Neuron (in vitro differentiated cells): ENCODE results near the gene DAB1.

Source experiments
- H2AFZ ChIP-seq: one replicate; pipeline ENCODE4 v1.6.1; 2013; ENCODE audit warnings: low read depth, mild to moderate bottlenecking, inconsistent platforms, low read length, moderate library complexity
- H3K27me3 ChIP-seq: one replicate; pipeline ENCODE4 v1.6.1; 2013; ENCODE audit warnings: low read length; ENCODE audit not compliant: insufficient read depth
- H3K36me3 ChIP-seq: one replicate; pipeline ENCODE4 v1.6.1; 2013; ENCODE audit warnings: low read length; ENCODE audit not compliant: insufficient read depth
- H3K4me1 ChIP-seq: one replicate; pipeline ENCODE4 v1.6.1; 2013; ENCODE audit warnings: low read length; ENCODE audit not compliant: insufficient read depth
- H3K4me3 ChIP-seq: 2 replicates; pipeline ENCODE4 v1.5.1; 2013; ENCODE audit warnings: mild to moderate bottlenecking, low read length, moderate library complexity
- H3K9me3 ChIP-seq: one replicate; pipeline ENCODE4 v1.6.1; 2013; ENCODE audit warnings: low read length

Gene DAB1

GRCh38 chr1:56953386-56953785 is 470.5 kb downstream of the DAB1 start:
- Histone ChIP-seq H3K9me3 (no peaks in the 10 kb centered on the region), H3K4me3 (no peak overlapping the region), H3K4me1 (no peaks in the 10 kb centered on the region), H2AFZ (no peak overlapping the region), H3K36me3 (no peaks in the 10 kb centered on the region), H3K27me3 (peaks cover 6% of the 10 kb centered on the region)

- peaks cover 6% of the 10 kb centered on the region for H3K27me3 ChIP-seq
- no peaks in the 10 kb centered on the region for H3K36me3 ChIP-seq
- H3K9me3 ChIP-seq, result no peaks in the 10 kb centered on the region
- no peaks in the 10 kb centered on the region for H3K4me1 ChIP-seq
- H3K4me3 ChIP-seq, result no peak overlapping the region
- no peak overlapping the region for H2AFZ ChIP-seq
Measured at GRCh38 chr1:56952501-56952900, 471.4 kb downstream of the DAB1 start.

- Histone ChIP-seq H3K36me3 (no peaks in the 10 kb centered on the region), H3K4me3 (no peak overlapping the region), H3K27me3 (peaks cover 10% of the 10 kb centered on the region), H2AFZ (no peak overlapping the region), H3K4me1 (no peaks in the 10 kb centered on the region), H3K9me3 (no peaks in the 10 kb centered on the region)
Measured at GRCh38 chr1:56948403-56949023, 475.3 kb downstream of the DAB1 start.
